MCF 10A (cell line): Measurements from ENCODE around the gene XXYLT1. TPM values are rescaled to one million over a fixed set of nuclear protein-coding genes. Genes with fewer than 3 reads are reported as not detected.

Experiments used
- BruUV-seq: library from RNA; stranded (reverse); fragments of 400-500 nt; replicated peaks from 2 replicates; lab custom pipeline; 2021; lab: Mats Ljungman, UMichigan
- CTCF ChIA-PET: fragments of 300-600 bp; sonication (Branson Sonifier 250); formaldehyde crosslinking; extraction: SDS; loops from one replicate; lab custom pipeline; 2021; ENCODE audit warnings: antibody characterized with exemption, inconsistent platforms; lab: Yijun Ruan, JAX
- POLR2A ChIA-PET: fragments of 300-600, 350-650 bp; sonication (Branson Sonifier 250); formaldehyde crosslinking; extraction: SDS; loops from one replicate; lab custom pipeline; 2020; ENCODE audit warnings: antibody characterized with exemption, inconsistent platforms; lab: Yijun Ruan, JAX
- DNase-seq: peaks from one replicate; pipeline ENCODE4 v3.0.0-alpha.2; 2018; ENCODE audit not compliant: unreplicated experiment
- H3K27ac Mint-ChIP-seq: one replicate; pipeline ENCODE4 v1.8.0; 2022; ENCODE audit warnings: mild to moderate bottlenecking, low read depth, mixed read lengths; ENCODE audit not compliant: unreplicated experiment
- H3K27me3 Mint-ChIP-seq: one replicate; pipeline ENCODE4 v1.8.0; 2022; ENCODE audit warnings: mixed read lengths; ENCODE audit not compliant: insufficient read depth, unreplicated experiment
- H3K36me3 Mint-ChIP-seq: one replicate; pipeline ENCODE4 v1.8.0; 2022; ENCODE audit warnings: mild to moderate bottlenecking, moderate library complexity, mixed read lengths; ENCODE audit not compliant: insufficient read depth, unreplicated experiment
- H3K4me1 Mint-ChIP-seq: one replicate; pipeline ENCODE4 v1.8.0; 2022; ENCODE audit warnings: mixed read lengths; ENCODE audit not compliant: insufficient read depth, unreplicated experiment
- H3K4me3 Mint-ChIP-seq: one replicate; pipeline ENCODE4 v1.8.0; 2022; ENCODE audit warnings: mild to moderate bottlenecking, moderate library complexity, mixed read lengths; ENCODE audit not compliant: unreplicated experiment
- H3K9me3 Mint-ChIP-seq: one replicate; pipeline ENCODE4 v1.8.0; 2022; ENCODE audit warnings: mixed read lengths; ENCODE audit not compliant: unreplicated experiment
- intact Hi-C: fragments of 100-400 bp; cut with micrococcal nuclease; formaldehyde crosslinking; loops from 2 replicates; pipeline ENCODE4 v1.14.1; 2022
- total RNA-seq: library from RNA; stranded (reverse); gene quantifications from 2 replicates; pipeline ENCODE4 v1.2.3, GENCODE V29; 2022
- TF ChIP-seq, protein P1 (sequence below): fragments of 200-600 bp; IDR thresholded peaks from one replicate; pipeline ENCODE4 v1.8.0; 2022; ENCODE audit warnings: antibody characterized with exemption, mild to moderate bottlenecking; ENCODE audit not compliant: unreplicated experiment

The XXYLT1 gene
- total RNA-seq, 1 experiment from 2014 or later = 10.0 TPM

GRCh38 chr3:195086885-195087284 lies 184.1 kb downstream of the XXYLT1 start:
- no peaks in the 10 kb centered on the region for H3K36me3 Mint-ChIP-seq
- ChIA-PET CTCF (no interaction called here), POLR2A (no interaction called here)
- no peaks in the 10 kb centered on the region for H3K9me3 Mint-ChIP-seq
- H3K4me1 Mint-ChIP-seq = no peaks in the 10 kb centered on the region
- no peak overlapping the region for H3K27ac Mint-ChIP-seq
- intact Hi-C loops = no loop called here
- no peaks in the 10 kb centered on the region for H3K27me3 Mint-ChIP-seq
- TF ChIP-seq, protein P1, sequence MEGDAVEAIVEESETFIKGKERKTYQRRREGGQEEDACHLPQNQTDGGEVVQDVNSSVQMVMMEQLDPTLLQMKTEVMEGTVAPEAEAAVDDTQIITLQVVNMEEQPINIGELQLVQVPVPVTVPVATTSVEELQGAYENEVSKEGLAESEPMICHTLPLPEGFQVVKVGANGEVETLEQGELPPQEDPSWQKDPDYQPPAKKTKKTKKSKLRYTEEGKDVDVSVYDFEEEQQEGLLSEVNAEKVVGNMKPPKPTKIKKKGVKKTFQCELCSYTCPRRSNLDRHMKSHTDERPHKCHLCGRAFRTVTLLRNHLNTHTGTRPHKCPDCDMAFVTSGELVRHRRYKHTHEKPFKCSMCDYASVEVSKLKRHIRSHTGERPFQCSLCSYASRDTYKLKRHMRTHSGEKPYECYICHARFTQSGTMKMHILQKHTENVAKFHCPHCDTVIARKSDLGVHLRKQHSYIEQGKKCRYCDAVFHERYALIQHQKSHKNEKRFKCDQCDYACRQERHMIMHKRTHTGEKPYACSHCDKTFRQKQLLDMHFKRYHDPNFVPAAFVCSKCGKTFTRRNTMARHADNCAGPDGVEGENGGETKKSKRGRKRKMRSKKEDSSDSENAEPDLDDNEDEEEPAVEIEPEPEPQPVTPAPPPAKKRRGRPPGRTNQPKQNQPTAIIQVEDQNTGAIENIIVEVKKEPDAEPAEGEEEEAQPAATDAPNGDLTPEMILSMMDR = no peak
- no peak for DNase-seq
- no peak overlapping the region for H3K4me3 Mint-ChIP-seq
- no TSS peak for BruUV-seq

DNA sequence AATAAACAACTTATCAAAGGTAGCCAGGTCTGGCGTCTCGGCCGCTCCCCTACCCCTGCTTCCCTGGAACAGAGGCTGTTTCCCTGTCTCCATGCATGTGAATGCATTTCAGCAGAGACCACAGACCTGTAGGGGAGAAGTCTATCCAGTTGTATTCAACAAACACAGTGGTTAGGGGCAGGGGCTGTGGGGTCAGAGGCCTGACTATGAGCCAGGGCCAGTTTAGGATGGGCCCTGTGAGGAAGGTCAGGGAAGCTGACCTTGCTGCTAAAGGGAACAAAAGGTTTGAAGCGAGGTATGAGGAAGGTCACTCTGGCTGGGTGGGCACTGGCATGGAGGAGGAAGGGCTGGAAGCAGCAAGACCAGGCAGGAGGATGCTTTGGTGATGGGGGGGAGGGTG lies 184.6 kb downstream of the XXYLT1 start:
- TF ChIP-seq, protein P1 = no peak
- H3K4me1 Mint-ChIP-seq = no peaks in the 10 kb centered on the region
- H3K27me3 Mint-ChIP-seq = no peaks in the 10 kb centered on the region
- no peak overlapping the region for H3K27ac Mint-ChIP-seq
- intact Hi-C loops = no loop called here
- no peak for DNase-seq
- H3K4me3 Mint-ChIP-seq = no peak overlapping the region
- ChIA-PET CTCF (interaction anchor here (0.6 kb wide), 1 partner anchor 85 kb away, joined by 5 read pairs; no protein-coding TSS in a partner anchor), POLR2A (no interaction called here)
- H3K36me3 Mint-ChIP-seq = no peaks in the 10 kb centered on the region
- no TSS peak for BruUV-seq
- H3K9me3 Mint-ChIP-seq = no peaks in the 10 kb centered on the region

DNA sequence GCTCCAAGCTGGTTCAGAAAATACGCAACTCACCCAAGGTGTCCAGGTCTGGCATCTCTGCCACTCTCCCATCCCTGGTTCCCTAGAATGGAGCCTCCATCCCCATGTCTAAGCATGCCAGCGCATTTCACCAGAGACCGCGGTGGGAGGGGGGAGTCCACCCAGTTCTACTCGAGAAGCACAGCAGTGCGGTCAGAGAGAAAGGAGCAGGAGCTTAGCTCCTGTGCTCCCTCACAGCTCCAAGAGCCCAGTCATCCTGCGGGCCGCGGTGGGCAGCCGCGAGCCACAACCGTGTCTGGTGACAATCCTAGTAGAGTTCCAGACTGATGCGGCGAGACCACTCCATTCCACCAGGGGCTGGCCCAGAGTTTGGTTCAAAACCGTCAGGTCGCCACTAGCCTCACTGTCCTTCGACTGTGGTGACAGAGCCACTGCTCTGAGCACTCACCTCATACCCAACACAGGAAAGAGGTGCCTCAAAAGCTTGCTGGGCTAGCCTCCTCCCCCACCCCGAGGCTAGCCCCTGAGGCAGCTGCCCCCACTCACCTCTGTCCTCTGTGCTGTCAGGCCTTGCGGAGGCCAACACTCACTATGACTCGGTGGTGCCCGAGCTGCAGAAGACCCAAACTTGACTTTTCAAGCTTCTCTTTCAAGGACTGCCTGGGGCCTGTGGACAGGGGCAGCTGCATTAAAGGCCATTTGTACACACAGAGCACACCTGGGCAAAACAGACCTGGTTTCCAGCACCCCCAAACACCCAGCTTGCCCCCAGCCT lies 185.4 kb downstream of the XXYLT1 start:
- no peaks in the 10 kb centered on the region for H3K9me3 Mint-ChIP-seq
- TF ChIP-seq, protein P1 = no peak
- BruUV-seq = no TSS peak
- no peaks in the 10 kb centered on the region for H3K36me3 Mint-ChIP-seq
- H3K27me3 Mint-ChIP-seq = no peaks in the 10 kb centered on the region
- CTCF ChIA-PET = interaction anchor here (0.6 kb wide), 1 partner anchor 84 kb away, joined by 5 read pairs; no protein-coding TSS in a partner anchor
- no peak overlapping the region for H3K27ac Mint-ChIP-seq
- no peaks in the 10 kb centered on the region for H3K4me1 Mint-ChIP-seq
- POLR2A ChIA-PET = no interaction called here
- intact Hi-C loops = no loop called here
- DNase-seq = no peak
- no peak overlapping the region for H3K4me3 Mint-ChIP-seq

DNA sequence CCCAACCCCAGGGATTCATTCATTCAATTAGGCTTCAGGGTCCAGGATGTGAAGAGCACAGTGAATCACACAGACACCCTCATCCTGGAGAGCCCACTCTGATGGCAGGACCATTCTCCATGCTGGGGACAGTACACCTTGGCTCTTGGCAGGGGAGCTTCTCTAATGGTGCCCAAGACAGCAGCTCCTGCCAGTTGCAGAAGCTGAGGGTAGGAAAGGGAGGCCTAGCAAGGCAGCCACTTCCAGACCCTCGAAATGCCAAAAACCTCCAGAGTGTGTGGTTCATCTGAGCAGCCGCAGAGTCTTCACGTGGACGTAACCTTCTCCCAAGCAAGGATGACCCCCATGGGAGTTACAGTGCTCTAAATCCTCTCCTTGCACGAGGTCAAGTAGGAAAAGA lies 186.2 kb downstream of the XXYLT1 start:
- H3K27ac Mint-ChIP-seq = no peak overlapping the region
- CTCF ChIA-PET = no interaction called here
- BruUV-seq = no TSS peak
- no peak overlapping the region for H3K4me3 Mint-ChIP-seq
- no peaks in the 10 kb centered on the region for H3K9me3 Mint-ChIP-seq
- TF ChIP-seq, protein P1 = no peak
- POLR2A ChIA-PET = no interaction called here
- no peaks in the 10 kb centered on the region for H3K4me1 Mint-ChIP-seq
- no peaks in the 10 kb centered on the region for H3K27me3 Mint-ChIP-seq
- no peaks in the 10 kb centered on the region for H3K36me3 Mint-ChIP-seq
- no peak for DNase-seq
- intact Hi-C loops = no loop called here
